HEK293 (cell line): ENCODE data around the gene CAMK2G.

Source experiments
- CTCF ChIA-PET: fragments of 350-600 bp; formaldehyde crosslinking; extraction: SDS; loops from one replicate; lab custom pipeline; 2021; ENCODE audit warnings: antibody characterized with exemption; lab: Yijun Ruan, JAX
- POLR2A ChIA-PET: fragments of 300-600 bp; formaldehyde crosslinking; extraction: SDS; loops from one replicate; lab custom pipeline; 2020; ENCODE audit warnings: antibody characterized with exemption, inconsistent platforms; lab: Yijun Ruan, JAX
- H3K27ac ChIP-seq: fragments of 200-500 bp; sonication (Bioruptor generic); 2 replicates; pipeline ENCODE4 v1.5.1; 2014; ENCODE audit warnings: low read depth, low read length, control low read depth, inconsistent platforms; ENCODE audit errors: extremely low read depth
- H3K36me3 ChIP-seq, 2 experiments: fragments of 200-500 bp in 1 of 2; sonication (Bioruptor generic) in 1 of 2; 1 replicate in 1 of 2; 2 replicates in 1 of 2; pipeline ENCODE4 v1.5.1; 2014 to 2017; ENCODE audit warnings: inconsistent platforms in 2 of 2, low read length in 2 of 2; ENCODE audit not compliant: control insufficient read depth in 2 of 2, insufficient read depth in 1 of 2
- H3K4me1 ChIP-seq: fragments of 200-500 bp; sonication (Bioruptor generic); 2 replicates; pipeline ENCODE4 v1.5.1; 2014; ENCODE audit warnings: mild to moderate bottlenecking, low read length, inconsistent platforms; ENCODE audit not compliant: control insufficient read depth, insufficient read depth
- H3K4me3 ChIP-seq: 2 replicates; pipeline ENCODE4 v1.5.1; 2011; ENCODE audit warnings: low read depth, mild to moderate bottlenecking, control low read depth, low read length, moderate library complexity
- H3K9me3 ChIP-seq: fragments of 200-500 bp; sonication (Bioruptor generic); 2 replicates; pipeline ENCODE4 v1.5.1; 2014; ENCODE audit warnings: low read depth, low read length, inconsistent platforms; ENCODE audit not compliant: control insufficient read depth, insufficient read depth
- GLIS2 ChIP-seq: fragments of 450-650 bp; formaldehyde crosslinking; IDR thresholded peaks from 2 replicates; pipeline ENCODE4 v1.5.1; 2016; ENCODE audit warnings: missing biosample characterization, missing genetic modification characterization
- HIC1 ChIP-seq: fragments of 450-650 bp; formaldehyde crosslinking; IDR thresholded peaks from 2 replicates; pipeline ENCODE4 v1.5.1; 2016; ENCODE audit warnings: missing biosample characterization, missing genetic modification characterization
- KLF7 ChIP-seq: fragments of 450-650 bp; formaldehyde crosslinking; IDR thresholded peaks from 2 replicates; pipeline ENCODE4 v1.5.1; 2016; ENCODE audit warnings: missing biosample characterization, missing genetic modification characterization, borderline replicate concordance
- OSR2 ChIP-seq: fragments of 450-650 bp; formaldehyde crosslinking; IDR thresholded peaks from 2 replicates; pipeline ENCODE4 v1.5.1; 2016; ENCODE audit warnings: missing biosample characterization, missing genetic modification characterization
- REST ChIP-seq: fragments of 450-650 bp; formaldehyde crosslinking; IDR thresholded peaks from 2 replicates; pipeline ENCODE4 v1.5.1; 2016; ENCODE audit warnings: missing biosample characterization, missing genetic modification characterization
- TCF7L2 ChIP-seq: IDR thresholded peaks from 2 replicates; pipeline ENCODE4 v1.6.1; 2011; ENCODE audit warnings: low read depth, mild to moderate bottlenecking, inconsistent platforms, low read length, moderate library complexity, borderline replicate concordance
- TSHZ1 ChIP-seq: fragments of 450-650 bp; formaldehyde crosslinking; IDR thresholded peaks from 2 replicates; pipeline ENCODE4 v1.5.1; 2016; ENCODE audit warnings: missing biosample characterization, missing genetic modification characterization, borderline replicate concordance
- ZFHX2 ChIP-seq: fragments of 450-650 bp; formaldehyde crosslinking; conservative IDR thresholded peaks from 2 replicates; pipeline ENCODE4 v1.5.1; 2016; ENCODE audit warnings: missing biosample characterization, missing genetic modification characterization
- ZNF211 ChIP-seq: fragments of 450-650 bp; formaldehyde crosslinking; IDR thresholded peaks from 2 replicates; pipeline ENCODE4 v1.5.1; 2016; ENCODE audit warnings: low read depth, missing biosample characterization, missing genetic modification characterization
- ZNF221 ChIP-seq: fragments of 450-650 bp; formaldehyde crosslinking; IDR thresholded peaks from 2 replicates; pipeline ENCODE4 v1.5.1; 2017; ENCODE audit warnings: missing biosample characterization, missing genetic modification characterization, borderline replicate concordance
- ZNF239 ChIP-seq: fragments of 450-650 bp; formaldehyde crosslinking; IDR thresholded peaks from 2 replicates; pipeline ENCODE4 v1.5.1; 2016; ENCODE audit warnings: missing biosample characterization, missing genetic modification characterization
- ZNF324 ChIP-seq: fragments of 450-650 bp; formaldehyde crosslinking; IDR thresholded peaks from 2 replicates; pipeline ENCODE4 v1.5.1; 2016; ENCODE audit warnings: missing biosample characterization, missing genetic modification characterization
- ZNF335 ChIP-seq: fragments of 450-650 bp; formaldehyde crosslinking; conservative IDR thresholded peaks from 2 replicates; pipeline ENCODE4 v1.5.1; 2016; ENCODE audit warnings: missing biosample characterization, missing genetic modification characterization
- ZNF350 ChIP-seq: fragments of 450-650 bp; formaldehyde crosslinking; IDR thresholded peaks from 2 replicates; pipeline ENCODE4 v1.5.0; 2017; ENCODE audit warnings: missing biosample characterization, mild to moderate bottlenecking, missing genetic modification characterization
- ZNF37A ChIP-seq: fragments of 450-650 bp; IDR thresholded peaks from 2 replicates; pipeline ENCODE4 v1.5.1; 2018; ENCODE audit warnings: missing biosample characterization, missing genetic modification characterization
- ZNF426 ChIP-seq: fragments of 450-650 bp; formaldehyde crosslinking; IDR thresholded peaks from 2 replicates; pipeline ENCODE4 v1.5.1; 2017; ENCODE audit warnings: missing biosample characterization, missing genetic modification characterization, mild to moderate bottlenecking, inconsistent platforms, moderate library complexity
- ZNF501 ChIP-seq: fragments of 450-650 bp; formaldehyde crosslinking; IDR thresholded peaks from 2 replicates; pipeline ENCODE4 v1.5.1; 2016; ENCODE audit warnings: missing biosample characterization, missing genetic modification characterization
- ZNF529 ChIP-seq: fragments of 450-650 bp; formaldehyde crosslinking; IDR thresholded peaks from 2 replicates; pipeline ENCODE4 v1.5.1; 2017; ENCODE audit warnings: missing genetic modification characterization, missing biosample characterization; ENCODE audit not compliant: insufficient replicate concordance
- ZNF548 ChIP-seq: fragments of 450-650 bp; formaldehyde crosslinking; IDR thresholded peaks from 2 replicates; pipeline ENCODE4 v1.5.1; 2016; ENCODE audit warnings: missing biosample characterization, missing genetic modification characterization
- ZNF664 ChIP-seq: fragments of 450-650 bp; formaldehyde crosslinking; IDR thresholded peaks from 2 replicates; pipeline ENCODE4 v1.5.1; 2016; ENCODE audit warnings: missing biosample characterization, missing genetic modification characterization
- ZNF677 ChIP-seq: fragments of 450-650 bp; IDR thresholded peaks from 2 replicates; pipeline ENCODE4 v1.5.0; 2018; ENCODE audit warnings: missing biosample characterization, mild to moderate bottlenecking, missing genetic modification characterization, moderate library complexity
- ZSCAN30 ChIP-seq: fragments of 450-650 bp; IDR thresholded peaks from 2 replicates; pipeline ENCODE4 v1.5.1; 2018; ENCODE audit warnings: missing biosample characterization, mild to moderate bottlenecking, missing genetic modification characterization, moderate library complexity

Gene CAMK2G

GRCh38 chr10:73798927-73799560 is 75.3 kb downstream of the CAMK2G start:
- no peaks in the 10 kb centered on the region for H3K4me1 ChIP-seq
- POLR2A ChIA-PET = interaction anchor here (1.4 to 2.6 kb wide), 4 partner anchors 11 to 17 kb away, joined by 3 to 15 read pairs (median 6); partner anchors contain the start of genes CHCHD1 and ZSWIM8
- TF ChIP-seq ZNF324 (tag by site-specific recombination) (no peak), TCF7L2 (no peak), ZNF335 (0 out of 2 replicates have a peak, but pooled peaks have one; percentile 9), HIC1 (tag by site-specific recombination) (0 out of 2 replicates have a peak, but pooled peaks have one; percentile 29), ZSCAN30 (tag by site-specific recombination) (no peak), ZNF350 (tag by site-specific recombination) (no peak), ZFHX2 (tag by site-specific recombination) (no peak), ZNF529 (no peak), TSHZ1 (tag by site-specific recombination) (no peak)
- TF ChIP-seq, all 188 proteins: peak for 2
- H3K36me3 ChIP-seq = peaks cover 25 to 98% of the 10 kb centered on the region in 2 experiments
- no peak overlapping the region for H3K27ac ChIP-seq
- H3K4me3 ChIP-seq = no peak overlapping the region
- no peaks in the 10 kb centered on the region for H3K9me3 ChIP-seq
- CTCF ChIA-PET = no interaction called here

GRCh38 chr10:73798087-73798486 is 76.3 kb downstream of the CAMK2G start:
- TF ChIP-seq ZNF37A (no peak), ZNF548 (tag by site-specific recombination) (no peak), ZNF664 (no peak)
- no peak overlapping the region for H3K4me3 ChIP-seq
- ChIA-PET CTCF (interaction anchor here (0.6 kb wide), 1 partner anchor 11 kb away, joined by 5 read pairs; no protein-coding TSS in a partner anchor), POLR2A (interaction anchor here (1.4 to 1.8 kb wide), 2 partner anchors 14 to 16 kb away, joined by 3 to 4 read pairs; partner anchors contain the start of gene CHCHD1)
- H3K4me1 ChIP-seq = no peaks in the 10 kb centered on the region
- H3K9me3 ChIP-seq = no peaks in the 10 kb centered on the region
- peaks cover 25 to 98% of the 10 kb centered on the region in 2 experiments for H3K36me3 ChIP-seq
- no peak overlapping the region for H3K27ac ChIP-seq

GRCh38 chr10:73797324-73798025 is 76.9 kb downstream of the CAMK2G start:
- no peak overlapping the region for H3K27ac ChIP-seq
- no peaks in the 10 kb centered on the region for H3K4me1 ChIP-seq
- H3K9me3 ChIP-seq = no peaks in the 10 kb centered on the region
- H3K36me3 ChIP-seq = peaks cover 19 to 98% of the 10 kb centered on the region in 2 experiments
- CTCF ChIA-PET = no interaction called here
- POLR2A ChIA-PET = interaction anchor here (1.4 to 1.8 kb wide), 2 partner anchors 12 to 16 kb away, joined by 3 to 4 read pairs; partner anchors contain the start of gene CHCHD1
- H3K4me3 ChIP-seq = no peak overlapping the region
- TF ChIP-seq REST (tag by site-specific recombination) (no peak), GLIS2 (no peak), ZNF221 (no peak), ZNF677 (tag by site-specific recombination) (no peak), ZNF239 (no peak), ZNF211 (no peak), OSR2 (no peak), KLF7 (tag by site-specific recombination) (no peak), ZNF426 (tag by site-specific recombination) (no peak), ZNF501 (no peak)
